GM12892 (cell line): ENCODE results near the gene C22orf23.
"Not testable (repeated sequence)": the region's sequence is repeated elsewhere in the genome, so short reads cannot be mapped to it uniquely, and the experiment has no call there.

ENCODE experiments used
- POLR2A ChIP-seq: IDR thresholded peaks from 2 replicates; pipeline ENCODE4 v1.6.1; 2011; ENCODE audit warnings: low read depth, low read length, control low read depth
- POLR2AphosphoS5 ChIP-seq: IDR thresholded peaks from 2 replicates; pipeline ENCODE4 v1.6.1; 2011; ENCODE audit warnings: low read depth, low read length, control low read depth
- TAF1 ChIP-seq: IDR thresholded peaks from 2 replicates; pipeline ENCODE4 v1.6.1; 2011; ENCODE audit warnings: low read depth, mild to moderate bottlenecking, control low read depth, low read length, borderline replicate concordance

DNA sequence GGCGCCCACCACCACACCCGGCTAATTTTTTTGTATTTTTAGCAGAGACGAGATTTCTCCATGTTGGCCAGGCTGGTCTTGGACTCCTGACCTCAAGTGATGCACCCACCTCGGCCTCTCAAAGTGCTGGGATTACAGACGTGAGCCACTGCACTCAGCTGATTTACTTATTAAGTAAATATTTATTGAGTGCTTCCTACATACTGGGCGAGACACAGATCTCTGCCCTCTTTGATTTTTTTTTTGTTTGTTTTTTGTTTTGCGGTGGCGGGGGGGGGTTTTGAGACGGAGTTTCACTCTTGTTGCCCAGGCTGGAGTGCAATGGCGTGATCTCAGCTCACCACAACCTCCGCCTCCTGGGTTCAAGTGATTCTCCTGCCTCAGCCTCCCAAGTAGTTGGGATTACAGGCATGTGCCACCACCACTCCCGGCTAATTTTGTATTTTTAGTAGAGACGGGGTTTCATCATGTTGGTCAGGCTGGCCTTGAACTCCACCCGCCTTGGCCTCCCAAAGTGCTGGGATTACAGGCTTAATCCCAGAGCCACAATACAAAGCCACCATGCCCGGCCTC lies 2.5 kb upstream of the C22orf23 start:
- not testable (repeated sequence) for TF ChIP-seq POLR2A, TAF1, POLR2AphosphoS5
